Stimulated activated naive CD8-positive, alpha-beta T cell treated with anti-CD3 and anti-CD28 coated beads, Interleukin-15, Interleukin-2, amounts not matched to agents 100 ng/mL and 50 ng/mL, for 24 hours (primary cell): ENCODE measurements around the gene EGF.
"Not testable (repeated sequence)": the region's sequence is repeated elsewhere in the genome, so short reads cannot be mapped to it uniquely, and the experiment has no call there.

Experiments
- H3K27ac Mint-ChIP-seq: one replicate; pipeline ENCODE4 v1.8.0; 2021; ENCODE audit warnings: mild to moderate bottlenecking, mixed read lengths
- H3K27me3 Mint-ChIP-seq: one replicate; pipeline ENCODE4 v1.8.0; 2021; ENCODE audit warnings: mixed read lengths
- H3K36me3 Mint-ChIP-seq: one replicate; pipeline ENCODE4 v1.8.0; 2021; ENCODE audit warnings: low read depth, mixed read lengths
- H3K4me1 Mint-ChIP-seq: one replicate; pipeline ENCODE4 v1.8.0; 2021; ENCODE audit warnings: low read depth, mixed read lengths
- H3K4me3 Mint-ChIP-seq: one replicate; pipeline ENCODE4 v1.8.0; 2021; ENCODE audit warnings: mild to moderate bottlenecking, mixed read lengths
- H3K9me3 Mint-ChIP-seq: one replicate; pipeline ENCODE4 v1.8.0; 2021; ENCODE audit warnings: mixed read lengths

The EGF gene

GRCh38 chr4:110009550-110009949 lies 96.9 kb downstream of the EGF start:
- Mint-ChIP-seq H3K4me1 (peaks cover 3% of the 10 kb centered on the region), H3K27ac (no peak overlapping the region), H3K27me3 (peaks cover 7% of the 10 kb centered on the region), H3K36me3 (no peaks in the 10 kb centered on the region), H3K4me3 (no peak overlapping the region), H3K9me3 (no peaks in the 10 kb centered on the region)

DNA sequence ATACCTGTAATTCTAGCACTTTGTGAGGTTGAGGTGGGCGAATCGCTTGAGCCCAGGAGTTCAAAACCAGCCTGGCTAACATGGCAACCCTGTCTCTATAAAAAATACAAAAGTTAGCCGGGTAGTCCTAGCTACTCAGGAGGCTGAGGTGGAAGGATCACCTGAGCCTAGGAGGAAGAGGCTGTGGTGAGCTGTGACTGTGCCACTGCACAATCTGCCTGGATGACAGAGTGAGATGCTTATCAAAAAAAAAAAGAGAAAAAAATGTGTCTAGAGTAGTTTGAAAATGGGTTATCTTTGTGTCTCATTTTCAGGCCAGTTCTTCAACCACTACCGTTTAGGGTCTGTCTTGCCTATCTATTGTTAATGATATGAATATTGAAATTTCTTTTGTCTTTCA lies 98.1 kb downstream of the EGF start:
- H3K27ac Mint-ChIP-seq: no peak overlapping the region
- H3K9me3 Mint-ChIP-seq: no peaks in the 10 kb centered on the region
- peaks cover 7% of the 10 kb centered on the region for H3K27me3 Mint-ChIP-seq
- no peaks in the 10 kb centered on the region for H3K36me3 Mint-ChIP-seq
- H3K4me1 Mint-ChIP-seq: no peaks in the 10 kb centered on the region
- no peak overlapping the region for H3K4me3 Mint-ChIP-seq

DNA sequence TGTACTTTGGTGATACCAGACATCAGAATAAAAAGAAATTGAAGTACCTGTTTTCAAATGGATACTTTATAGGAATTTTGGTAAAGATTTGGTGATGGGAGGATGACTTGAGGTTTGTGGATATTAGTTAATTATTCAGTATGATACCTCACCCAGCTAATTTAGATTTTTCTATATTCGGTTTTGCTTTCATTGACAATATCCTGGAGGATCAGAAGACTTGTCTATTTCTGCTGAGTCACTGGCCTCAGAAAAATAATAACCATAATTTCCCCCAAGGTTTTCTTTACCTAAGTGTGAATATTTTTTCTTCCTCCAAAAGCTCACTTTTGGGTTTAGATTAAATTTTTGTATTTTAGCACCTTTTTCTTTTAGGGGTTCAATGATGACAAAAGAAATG lies 100.2 kb downstream of the EGF start:
- no peaks in the 10 kb centered on the region for H3K4me1 Mint-ChIP-seq
- no peak overlapping the region for H3K27ac Mint-ChIP-seq
- no peak overlapping the region for H3K4me3 Mint-ChIP-seq
- peaks cover 15% of the 10 kb centered on the region for H3K27me3 Mint-ChIP-seq
- no peaks in the 10 kb centered on the region for H3K9me3 Mint-ChIP-seq
- H3K36me3 Mint-ChIP-seq: no peaks in the 10 kb centered on the region

GRCh38 chr4:110014233-110014632 lies 101.5 kb downstream of the EGF start:
- H3K27me3 Mint-ChIP-seq: peaks cover 15% of the 10 kb centered on the region
- peaks cover 5% of the 10 kb centered on the region for H3K4me1 Mint-ChIP-seq
- H3K27ac Mint-ChIP-seq: no peak overlapping the region
- no peaks in the 10 kb centered on the region for H3K9me3 Mint-ChIP-seq
- no peak overlapping the region for H3K4me3 Mint-ChIP-seq
- H3K36me3 Mint-ChIP-seq: no peaks in the 10 kb centered on the region

DNA sequence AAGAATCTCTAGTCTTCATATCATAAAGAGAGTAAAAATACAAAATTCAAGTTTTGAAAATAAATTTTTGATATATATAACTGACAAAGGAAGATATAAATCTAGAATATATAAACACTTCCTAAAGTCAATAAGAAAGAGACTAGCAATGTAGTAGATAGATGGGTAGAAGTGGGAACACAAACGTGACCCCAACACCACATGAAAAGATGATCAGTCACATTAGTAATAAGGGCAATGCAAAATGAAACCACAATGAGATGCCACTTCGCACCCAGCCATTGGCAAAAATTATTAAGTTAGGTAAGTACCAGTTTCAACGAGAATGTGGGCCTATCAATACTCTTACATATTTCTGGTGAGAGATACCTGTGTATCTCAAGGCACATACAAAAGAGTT lies 106.5 kb downstream of the EGF start:
- Mint-ChIP-seq H3K4me3 (no peak overlapping the region), H3K27me3 (peaks cover 15% of the 10 kb centered on the region), H3K9me3 (peaks cover 5% of the 10 kb centered on the region), H3K36me3 (no peaks in the 10 kb centered on the region), H3K27ac (no peak overlapping the region), H3K4me1 (peaks cover 27% of the 10 kb centered on the region)

DNA sequence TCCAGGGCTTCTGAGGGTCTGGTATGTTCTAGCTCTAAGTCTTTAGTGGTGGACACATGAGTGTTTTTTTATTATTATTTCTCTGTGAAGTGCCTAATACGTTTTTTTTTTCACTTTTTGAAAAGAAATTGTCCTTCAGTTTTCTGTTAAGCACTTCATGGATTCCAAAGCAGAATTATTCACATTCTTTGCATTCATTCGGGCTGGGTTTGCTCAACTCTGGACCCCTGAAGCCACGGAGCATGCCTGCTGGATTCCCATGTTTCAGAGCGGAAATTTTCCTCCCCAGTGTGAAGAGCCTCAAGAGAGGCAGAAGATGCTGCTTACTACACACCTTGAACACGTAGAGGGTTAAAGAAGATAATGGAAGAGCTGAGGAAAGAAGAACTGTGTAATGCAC lies 107.5 kb downstream of the EGF start:
- no peak overlapping the region for H3K27ac Mint-ChIP-seq
- peaks cover 5% of the 10 kb centered on the region for H3K9me3 Mint-ChIP-seq

GRCh38 chr4:110020646-110021443 lies 108.2 kb downstream of the EGF start:
- H3K4me1 Mint-ChIP-seq: peaks cover 27% of the 10 kb centered on the region
- peaks cover 5% of the 10 kb centered on the region for H3K9me3 Mint-ChIP-seq
- H3K4me3 Mint-ChIP-seq: no peak overlapping the region
- peaks cover 11% of the 10 kb centered on the region for H3K27me3 Mint-ChIP-seq
- no peak overlapping the region for H3K27ac Mint-ChIP-seq
- no peaks in the 10 kb centered on the region for H3K36me3 Mint-ChIP-seq

More for the DNA sequence above, 107.5 kb downstream of the EGF start:
- Mint-ChIP-seq H3K36me3 (no peaks in the 10 kb centered on the region), H3K4me3 (no peak overlapping the region), H3K27me3 (peaks cover 11% of the 10 kb centered on the region), H3K4me1 (peaks cover 27% of the 10 kb centered on the region)

DNA sequence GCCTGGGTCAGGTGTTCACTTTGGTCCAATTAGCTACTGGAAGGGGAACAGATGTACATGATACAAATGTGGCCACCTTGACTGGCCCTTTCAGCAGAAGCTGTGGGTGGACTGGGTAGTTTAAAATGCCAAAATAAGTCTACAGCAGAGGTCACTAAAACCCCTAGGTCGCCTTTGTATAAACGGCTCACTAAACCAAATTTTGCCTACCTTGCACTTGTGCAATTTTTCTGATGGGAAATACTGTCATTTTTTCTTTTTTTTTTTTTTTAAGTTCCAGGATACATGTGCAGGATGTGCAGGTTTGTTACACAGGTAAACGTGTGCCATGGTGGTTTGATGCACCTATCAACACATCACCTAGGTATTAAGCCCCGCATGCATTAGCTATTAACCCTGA lies 109.8 kb downstream of the EGF start:
- Mint-ChIP-seq H3K4me1 (peaks cover 27% of the 10 kb centered on the region), H3K27me3 (peaks cover 4% of the 10 kb centered on the region), H3K4me3 (no peak overlapping the region), H3K27ac (no peak overlapping the region), H3K9me3 (peaks cover 5% of the 10 kb centered on the region), H3K36me3 (no peaks in the 10 kb centered on the region)

DNA sequence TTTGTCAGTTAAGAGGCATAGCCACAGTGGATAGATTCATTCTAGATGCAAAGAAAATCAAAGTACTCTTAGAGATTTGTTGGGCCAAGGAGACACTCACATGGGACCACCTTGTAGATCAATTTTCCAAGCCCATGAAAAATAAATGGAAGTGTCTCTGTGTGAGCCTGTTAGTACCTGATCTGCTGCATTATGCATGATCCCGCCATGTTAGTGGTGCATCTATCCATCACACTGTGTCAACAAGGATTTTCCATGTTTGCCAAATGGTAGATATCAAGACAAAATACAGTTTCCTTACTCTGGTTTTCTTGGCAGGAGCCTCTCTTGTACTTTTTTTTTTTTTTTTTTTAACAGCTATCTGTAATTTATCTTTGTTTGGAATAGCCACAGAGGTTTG lies 112.4 kb downstream of the EGF start:
- peaks cover 5% of the 10 kb centered on the region for H3K9me3 Mint-ChIP-seq
- H3K27me3 Mint-ChIP-seq: peaks cover 13% of the 10 kb centered on the region
- no peaks in the 10 kb centered on the region for H3K36me3 Mint-ChIP-seq
- H3K27ac Mint-ChIP-seq: no peak overlapping the region
- peaks cover 16% of the 10 kb centered on the region for H3K4me1 Mint-ChIP-seq
- H3K4me3 Mint-ChIP-seq: no peak overlapping the region

DNA sequence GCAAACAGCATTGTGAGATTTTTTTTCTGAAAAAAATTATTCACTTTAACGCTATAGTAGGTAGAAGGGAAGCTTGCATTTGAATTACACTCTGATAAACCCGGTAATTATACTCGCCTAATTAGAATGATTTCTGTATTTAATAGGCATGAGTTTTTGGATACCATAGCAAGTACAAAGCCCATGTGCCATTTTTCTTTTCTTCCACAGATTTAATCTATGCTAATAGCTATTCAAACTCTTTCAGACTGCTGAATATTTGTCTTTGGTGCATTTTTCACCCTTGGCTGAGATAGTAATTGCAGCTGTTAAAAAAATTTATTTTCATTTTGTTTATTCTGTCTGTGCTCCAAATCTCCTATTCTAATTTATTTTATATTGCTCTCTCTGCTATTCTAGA lies 113.0 kb downstream of the EGF start:
- H3K27me3 Mint-ChIP-seq: peaks cover 14% of the 10 kb centered on the region
- H3K9me3 Mint-ChIP-seq: peaks cover 5% of the 10 kb centered on the region
- H3K27ac Mint-ChIP-seq: no peak overlapping the region
- H3K36me3 Mint-ChIP-seq: no peaks in the 10 kb centered on the region
- no peak overlapping the region for H3K4me3 Mint-ChIP-seq
- peaks cover 9% of the 10 kb centered on the region for H3K4me1 Mint-ChIP-seq

GRCh38 chr4:110032603-110033002 lies 119.9 kb downstream of the EGF start:
- Mint-ChIP-seq H3K4me1 (peaks cover 7% of the 10 kb centered on the region), H3K9me3 (no peaks in the 10 kb centered on the region)

DNA sequence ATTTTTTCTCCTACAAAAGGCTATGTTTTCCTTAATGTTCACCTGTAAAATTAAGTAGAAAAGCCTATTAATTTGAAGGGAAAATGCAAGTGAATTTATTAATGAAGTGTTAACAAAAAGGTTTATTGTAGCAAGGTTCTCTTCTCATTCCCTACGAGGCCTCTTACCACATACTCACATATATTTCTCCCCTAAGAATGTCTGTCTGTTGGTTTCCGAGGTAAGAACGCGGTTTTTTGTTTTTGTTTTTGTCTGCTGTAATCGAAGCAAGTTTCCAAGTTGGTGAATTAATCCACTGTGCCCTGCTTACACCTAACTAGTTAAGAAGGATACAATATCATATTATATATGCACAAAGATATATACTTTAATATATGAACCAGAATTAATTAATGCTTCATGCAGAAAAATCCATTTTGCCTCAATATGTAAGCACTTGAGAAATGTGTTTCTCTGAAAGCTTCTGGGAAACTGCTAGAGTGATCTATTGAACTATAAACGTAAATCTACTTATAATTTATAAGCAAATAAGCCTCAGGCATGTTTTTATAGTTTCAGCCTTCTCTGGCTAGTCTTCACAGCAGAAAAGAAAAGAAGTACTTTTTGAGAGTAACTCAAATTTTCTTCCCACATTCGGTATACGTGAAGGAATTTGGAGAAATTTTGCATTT lies 120.8 kb downstream of the EGF start:
- Mint-ChIP-seq H3K4me1 (peaks cover 7% of the 10 kb centered on the region), H3K36me3 (no peaks in the 10 kb centered on the region), H3K27ac (no peak overlapping the region), H3K4me3 (no peak overlapping the region), H3K9me3 (no peaks in the 10 kb centered on the region), H3K27me3 (peaks cover 41% of the 10 kb centered on the region)

More at GRCh38 chr4:110032603-110033002, 119.9 kb downstream of the EGF start:
- Mint-ChIP-seq H3K36me3 (no peaks in the 10 kb centered on the region), H3K4me3 (no peak overlapping the region), H3K27ac (no peak overlapping the region), H3K27me3 (peaks cover 41% of the 10 kb centered on the region)

DNA sequence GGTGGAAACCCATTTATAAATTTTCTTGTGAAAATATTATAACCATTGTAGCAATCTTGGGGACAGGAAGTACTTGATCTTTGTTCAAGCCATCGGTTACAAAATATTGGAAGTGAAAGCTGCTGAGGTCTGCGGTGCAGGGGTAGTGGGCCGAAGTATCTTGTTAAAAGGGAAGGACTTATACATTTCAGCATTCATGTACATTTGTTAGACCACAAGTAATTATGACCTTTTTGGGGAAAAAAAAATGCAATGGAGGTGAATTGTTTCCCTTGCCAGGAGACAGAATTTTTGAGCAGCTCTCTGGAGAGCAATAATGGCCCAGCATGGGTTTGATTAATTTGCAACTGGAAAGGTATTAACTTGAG lies 121.3 kb downstream of the EGF start:
- Mint-ChIP-seq H3K9me3 (no peaks in the 10 kb centered on the region), H3K27me3 (peaks cover 41% of the 10 kb centered on the region), H3K4me1 (peaks cover 7% of the 10 kb centered on the region), H3K4me3 (no peak overlapping the region), H3K27ac (no peak overlapping the region), H3K36me3 (no peaks in the 10 kb centered on the region)

DNA sequence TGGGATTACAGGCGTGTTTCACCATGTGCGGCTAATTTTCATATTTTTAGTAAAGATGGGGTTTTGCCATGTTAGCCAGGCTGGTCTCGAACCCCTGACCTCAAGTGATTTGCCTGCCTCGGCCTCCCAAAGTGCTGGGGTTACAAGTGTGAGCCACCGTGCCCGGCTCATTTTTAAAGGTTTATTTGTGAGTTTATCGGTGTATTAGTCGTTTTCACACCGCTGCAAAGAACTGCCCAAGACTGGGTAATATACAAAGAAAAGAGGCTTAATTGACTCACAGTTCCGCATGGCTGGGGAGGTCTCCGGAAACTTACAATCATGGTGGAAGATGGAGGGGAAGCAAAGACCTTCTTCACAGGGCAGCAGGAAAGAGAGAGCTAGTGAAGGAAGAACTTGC lies 126.5 kb downstream of the EGF start:
- H3K36me3 Mint-ChIP-seq, H3K4me1 Mint-ChIP-seq, H3K27ac Mint-ChIP-seq, H3K4me3 Mint-ChIP-seq, H3K9me3 Mint-ChIP-seq: not testable (repeated sequence)
- peaks cover 29% of the 10 kb centered on the region for H3K27me3 Mint-ChIP-seq

DNA sequence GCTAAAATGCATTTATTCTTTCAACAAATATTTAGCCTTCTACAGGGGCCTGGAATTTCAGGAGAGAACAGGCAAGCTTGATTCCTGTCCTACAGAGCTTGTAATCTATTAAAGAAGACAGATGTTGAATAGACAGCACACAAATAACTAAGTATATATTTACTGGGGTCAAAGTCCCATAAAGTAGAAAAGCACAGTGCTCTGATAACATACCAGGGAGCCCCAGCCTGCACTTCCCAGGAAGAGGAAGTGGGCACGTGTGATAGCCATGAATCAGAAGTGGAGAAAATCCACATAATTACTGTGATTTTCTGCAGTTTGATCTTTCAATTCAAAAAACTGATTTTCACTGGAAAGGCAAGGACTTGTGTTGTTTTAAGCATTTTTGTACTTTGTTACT lies 129.1 kb downstream of the EGF start:
- H3K36me3 Mint-ChIP-seq: no peaks in the 10 kb centered on the region
- no peak overlapping the region for H3K4me3 Mint-ChIP-seq
- H3K9me3 Mint-ChIP-seq: no peaks in the 10 kb centered on the region
- peaks cover 14% of the 10 kb centered on the region for H3K27me3 Mint-ChIP-seq
- peaks cover 7% of the 10 kb centered on the region for H3K4me1 Mint-ChIP-seq
- no peak overlapping the region for H3K27ac Mint-ChIP-seq
